HG03066 (cell line): ENCODE results near the gene ADAMTSL3.
"Not testable (repeated sequence)": the region's sequence is repeated elsewhere in the genome, so short reads cannot be mapped to it uniquely, and the experiment has no call there.

Source experiments
- ATAC-seq: cut with Tn5 transposase; IDR thresholded peaks from one replicate; pipeline ENCODE4 v1.9.1; 2021; ENCODE audit warnings: low read depth; ENCODE audit not compliant: unreplicated experiment

ADAMTSL3 gene

DNA sequence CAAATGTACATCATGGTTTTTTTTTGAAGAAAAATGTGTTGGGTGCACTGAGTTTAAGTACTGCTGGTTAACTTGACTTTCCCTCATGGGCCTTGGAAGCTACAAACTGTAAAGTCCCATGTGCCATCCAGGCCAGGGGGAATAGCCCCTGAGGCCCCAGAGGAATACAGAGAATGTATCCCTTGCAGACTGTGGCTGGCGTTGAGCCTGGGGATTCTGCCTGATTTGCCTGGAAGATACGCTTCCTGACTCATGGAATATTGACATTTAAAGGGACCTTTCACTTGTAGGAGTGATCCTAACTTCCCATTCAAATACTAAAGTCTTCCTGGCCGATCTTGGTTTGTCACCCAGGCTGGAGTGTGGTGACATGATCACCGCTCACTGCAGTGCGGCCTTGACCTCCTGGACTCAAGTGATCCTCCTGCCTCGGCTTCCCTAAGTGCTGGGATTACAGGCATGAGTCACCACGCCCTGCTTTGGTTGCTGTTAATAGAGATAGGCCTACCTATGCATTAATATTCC, 42.0 kb downstream of the ADAMTSL3 start:
- no peak for ATAC-seq

DNA sequence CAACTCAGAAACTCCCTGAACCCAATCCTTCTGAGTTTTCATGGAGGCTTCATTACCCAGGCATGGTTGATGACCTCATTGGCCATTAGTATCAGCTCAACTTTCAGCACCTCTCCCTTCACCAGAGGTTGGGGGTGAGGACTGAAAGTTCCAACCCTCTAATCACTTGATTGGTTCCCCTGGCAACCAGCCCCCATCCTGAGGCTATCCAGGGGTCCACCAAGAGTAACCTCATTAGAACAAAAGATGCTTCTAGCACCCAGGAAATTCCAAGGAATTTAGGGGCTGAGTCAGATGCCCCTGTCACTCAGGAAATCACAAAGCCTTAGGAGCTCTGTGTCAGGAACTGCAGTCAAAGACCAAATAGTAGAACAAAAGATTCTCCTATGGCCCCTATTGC, 43.8 kb downstream of the ADAMTSL3 start:
- no peak for ATAC-seq

DNA sequence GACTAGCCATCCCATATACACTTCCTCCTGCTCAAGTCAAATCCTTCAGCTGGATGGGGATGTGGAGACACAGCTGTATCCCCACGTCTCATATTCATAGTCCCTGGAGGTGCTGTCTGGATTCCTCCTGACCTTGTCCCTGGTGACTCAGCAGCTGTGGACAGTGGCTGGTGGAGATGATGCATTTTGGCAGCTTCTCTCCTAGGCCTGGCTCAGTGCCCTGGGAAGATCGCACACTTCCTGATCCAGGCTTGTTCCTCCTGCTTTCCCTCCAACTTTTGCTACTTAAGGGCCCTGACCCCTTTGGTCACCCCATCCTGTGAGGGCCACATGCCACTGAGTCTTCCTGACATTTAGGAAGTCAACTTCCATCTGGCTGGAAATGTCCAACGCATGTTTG, 44.4 kb downstream of the ADAMTSL3 start:
- ATAC-seq, result no peak

DNA sequence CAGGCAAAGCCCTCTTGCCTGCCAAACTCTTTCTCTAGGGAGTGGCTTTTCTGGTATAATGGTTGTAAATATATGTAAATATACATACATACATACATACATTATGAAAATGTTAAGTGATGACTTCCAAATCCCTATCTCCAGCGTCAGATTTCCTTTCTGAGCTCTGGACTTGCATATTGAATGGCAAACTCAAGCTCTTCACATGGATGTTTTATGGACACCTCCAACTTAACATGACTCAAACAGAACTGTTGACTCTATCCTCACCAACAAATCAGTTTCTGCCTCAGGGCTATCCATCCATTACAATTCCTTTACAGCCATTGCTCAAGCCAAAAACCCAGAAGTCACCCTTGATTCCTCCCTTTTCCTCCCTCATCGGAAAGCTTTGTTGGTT, 45.1 kb downstream of the ADAMTSL3 start:
- ATAC-seq, result no peak

DNA sequence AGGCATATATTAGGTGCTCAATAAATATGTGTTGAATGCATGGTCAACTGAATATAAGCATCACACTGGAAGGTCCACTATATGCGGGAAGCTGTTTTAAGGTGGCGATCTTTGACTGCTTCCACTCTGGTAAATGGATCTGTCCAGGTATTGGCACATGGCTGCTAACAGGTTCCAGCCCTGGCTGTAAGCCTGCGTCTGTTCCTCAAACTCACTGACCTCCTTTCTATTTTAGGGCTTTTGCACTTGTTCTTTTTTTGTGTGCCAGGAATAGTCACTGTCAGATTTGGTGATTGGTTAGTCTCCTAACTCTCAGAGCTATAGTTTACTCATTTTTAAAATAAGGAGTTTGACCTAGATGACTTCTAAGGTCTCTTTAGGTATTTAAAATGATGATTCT, 46.2 kb downstream of the ADAMTSL3 start:
- no peak for ATAC-seq

DNA sequence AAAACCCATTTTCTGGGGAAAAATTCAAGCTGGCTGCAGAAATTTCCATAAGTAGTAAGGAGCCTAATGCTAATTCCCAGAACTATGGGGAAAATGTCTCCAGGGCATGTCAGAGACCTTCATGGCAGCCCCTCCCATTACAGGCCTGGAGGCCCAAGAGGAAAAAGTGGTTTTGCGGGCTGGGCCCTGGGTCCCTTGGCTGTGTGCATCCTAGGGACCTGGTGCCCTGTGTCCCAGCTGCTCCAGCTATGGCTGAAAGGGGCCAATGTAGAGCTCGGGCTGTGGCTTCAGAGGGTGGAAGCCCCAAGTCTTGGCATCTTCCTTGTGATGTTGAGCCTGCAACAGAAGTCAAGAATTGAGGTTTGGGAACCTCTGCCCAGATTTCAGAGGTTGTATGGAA, 48.4 kb downstream of the ADAMTSL3 start:
- ATAC-seq, result not testable (repeated sequence)

DNA sequence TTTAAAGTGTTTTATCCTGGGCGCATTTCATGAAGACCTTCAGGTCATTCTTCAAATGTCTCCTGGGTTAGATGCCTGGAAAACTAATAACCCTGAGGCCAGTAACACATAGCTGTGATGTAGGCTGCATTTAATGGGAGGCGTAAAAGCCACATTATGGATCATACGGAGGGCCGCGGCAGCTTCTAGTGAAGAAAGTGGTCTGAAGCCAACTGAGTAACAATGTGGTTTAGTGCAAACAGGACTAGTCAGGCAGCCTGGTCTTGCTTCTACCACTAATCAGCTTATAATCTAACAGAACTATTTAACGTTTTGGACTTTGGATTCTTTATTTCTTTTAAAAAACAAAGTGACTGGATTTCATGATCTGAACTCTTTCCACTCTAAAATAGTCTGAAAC, 54.4 kb downstream of the ADAMTSL3 start:
- ATAC-seq, result no peak

DNA sequence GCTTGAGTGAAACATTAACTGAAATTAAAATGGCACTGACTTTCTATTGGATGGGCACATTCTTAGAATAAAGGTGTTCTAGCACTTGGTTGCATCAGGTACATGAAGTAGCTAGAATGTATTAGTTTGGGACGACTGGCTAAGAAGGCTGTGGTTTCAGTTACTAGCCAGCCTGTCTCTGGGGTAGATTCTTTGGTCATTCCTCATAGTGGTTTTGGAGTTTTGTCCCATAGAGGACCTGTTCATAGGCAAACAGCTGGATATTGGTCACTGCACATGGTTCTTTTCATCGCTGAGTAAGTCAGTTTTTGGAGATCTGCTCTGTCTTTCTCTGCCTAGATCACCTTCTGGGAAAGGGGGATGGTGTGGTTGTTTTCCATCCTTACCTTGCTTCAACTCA, 55.3 kb downstream of the ADAMTSL3 start:
- ATAC-seq, result no peak

DNA sequence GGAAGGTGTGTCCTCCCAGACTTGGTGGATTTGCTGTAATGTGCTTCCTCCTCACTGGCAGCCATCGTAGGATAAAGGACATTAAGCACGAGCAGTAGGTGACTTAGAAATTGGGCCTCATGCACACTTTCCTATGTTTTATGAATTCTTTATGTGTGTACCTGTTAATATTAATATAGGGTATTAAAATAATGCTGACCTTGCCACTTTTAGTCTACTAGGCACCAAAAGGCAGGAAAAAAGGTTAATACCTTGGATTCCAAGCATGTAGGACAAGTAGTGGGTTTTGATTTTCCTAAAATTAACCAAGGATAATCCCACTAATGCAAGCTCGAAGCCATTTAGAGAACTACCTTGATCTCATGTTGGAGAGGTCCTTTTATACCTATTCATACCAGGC, 55.9 kb downstream of the ADAMTSL3 start:
- ATAC-seq, result no peak

DNA sequence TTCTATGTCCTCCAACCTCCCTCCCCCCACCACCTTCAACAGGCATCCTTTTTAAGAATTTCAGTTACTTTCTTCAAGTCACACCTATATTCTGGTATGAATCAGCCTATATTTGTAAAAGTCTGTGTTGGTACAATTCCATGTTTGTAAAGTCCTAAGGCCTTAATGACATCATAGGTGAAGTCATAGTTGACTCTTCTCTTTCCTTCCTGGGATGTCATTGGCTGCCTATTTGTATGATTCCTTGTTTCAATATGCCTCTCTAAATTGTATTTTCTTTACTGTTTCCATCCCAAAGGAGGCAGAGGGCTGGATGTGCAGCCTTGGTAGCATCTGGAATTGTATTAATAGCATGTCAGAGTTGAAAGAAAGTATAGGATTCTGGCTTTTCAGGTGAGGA, 56.5 kb downstream of the ADAMTSL3 start:
- ATAC-seq, result no peak

DNA sequence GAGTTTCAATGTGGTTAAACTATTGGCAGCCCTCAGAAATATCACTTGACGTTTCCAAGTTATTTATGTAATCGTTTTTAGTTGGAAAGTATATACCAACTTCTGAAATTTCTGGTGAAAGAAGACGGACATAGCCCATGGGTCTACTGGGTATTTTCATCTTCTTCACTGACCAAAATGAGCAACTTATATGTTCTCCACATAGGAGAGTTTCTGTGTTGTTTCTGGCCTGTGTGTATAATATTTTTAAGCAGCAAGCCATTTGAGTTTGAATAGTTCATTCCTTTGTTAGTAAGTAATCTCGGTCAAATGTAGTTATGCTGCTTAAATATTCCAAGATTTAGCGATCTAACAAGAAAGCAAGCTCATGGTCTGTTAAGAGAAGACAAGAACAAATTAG, 57.3 kb downstream of the ADAMTSL3 start:
- no peak for ATAC-seq

DNA sequence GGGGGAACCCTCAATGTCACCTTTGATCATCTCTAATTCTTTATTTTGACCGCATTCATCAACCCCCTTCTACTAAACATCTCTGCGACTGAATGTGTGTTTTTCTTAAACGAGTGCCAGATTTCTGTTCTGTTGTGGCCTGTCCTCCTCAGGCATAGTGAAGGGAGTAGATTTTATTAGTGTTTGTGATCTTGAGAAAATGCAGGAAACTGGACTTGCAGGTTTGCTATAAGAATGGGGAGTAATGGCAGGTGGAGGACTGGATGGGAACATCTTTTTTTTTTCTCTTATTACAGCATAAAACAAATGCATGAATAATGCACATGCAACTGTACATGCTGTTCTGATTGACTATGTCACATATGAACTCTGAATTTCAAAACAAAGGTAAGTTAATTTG, 59.3 kb downstream of the ADAMTSL3 start:
- no peak for ATAC-seq

DNA sequence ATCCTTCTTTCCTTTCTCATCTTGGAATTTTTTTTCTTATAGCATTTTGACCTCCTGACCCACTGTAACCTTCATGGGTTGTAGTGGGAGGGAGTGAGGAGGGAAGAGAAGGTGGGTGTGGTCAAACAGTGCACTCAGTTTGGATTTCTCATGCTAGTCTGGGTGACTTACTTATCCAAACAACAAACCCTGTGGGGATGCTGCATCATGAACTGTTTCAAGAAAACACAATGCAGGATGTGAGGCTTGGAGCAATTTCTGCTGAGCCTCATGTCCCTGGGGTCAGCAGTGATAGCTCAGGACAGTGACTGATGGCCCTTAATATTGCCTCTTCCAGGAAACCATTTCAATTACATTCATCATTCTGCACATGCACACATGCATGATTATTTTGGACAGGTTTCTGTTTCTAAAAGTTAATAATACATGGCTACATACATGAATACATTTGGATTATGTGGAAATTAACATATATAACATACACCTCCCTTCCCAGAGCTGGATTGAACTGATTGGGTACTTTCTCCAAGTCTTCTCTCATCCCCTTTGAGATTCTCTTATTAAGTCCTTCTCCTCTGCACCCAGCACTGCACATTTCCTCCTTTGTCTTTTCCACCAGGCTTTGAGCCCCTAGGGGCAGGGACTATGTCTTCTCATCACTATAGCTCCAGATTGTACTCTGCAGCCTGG, 61.2 kb downstream of the ADAMTSL3 start:
- ATAC-seq, result no peak

DNA sequence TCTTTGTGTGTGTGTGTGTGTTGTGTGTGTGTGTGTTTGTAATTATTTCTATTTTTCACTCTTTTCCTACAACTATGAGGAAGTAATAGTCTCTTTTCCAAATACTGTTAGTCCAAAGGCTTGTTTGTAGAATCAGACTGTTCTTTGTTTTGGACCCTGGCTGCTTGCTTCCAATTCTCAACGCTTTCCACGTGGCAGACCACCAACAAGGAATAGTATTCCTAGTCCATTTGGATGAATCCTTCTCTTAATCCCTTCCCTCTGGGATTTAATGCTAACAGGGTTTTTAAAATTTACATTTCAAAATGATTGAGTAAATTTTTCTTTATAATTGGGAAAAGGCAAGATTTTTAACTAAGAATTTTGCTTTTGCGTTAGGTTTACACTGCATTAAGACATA, 62.7 kb downstream of the ADAMTSL3 start:
- no peak for ATAC-seq

DNA sequence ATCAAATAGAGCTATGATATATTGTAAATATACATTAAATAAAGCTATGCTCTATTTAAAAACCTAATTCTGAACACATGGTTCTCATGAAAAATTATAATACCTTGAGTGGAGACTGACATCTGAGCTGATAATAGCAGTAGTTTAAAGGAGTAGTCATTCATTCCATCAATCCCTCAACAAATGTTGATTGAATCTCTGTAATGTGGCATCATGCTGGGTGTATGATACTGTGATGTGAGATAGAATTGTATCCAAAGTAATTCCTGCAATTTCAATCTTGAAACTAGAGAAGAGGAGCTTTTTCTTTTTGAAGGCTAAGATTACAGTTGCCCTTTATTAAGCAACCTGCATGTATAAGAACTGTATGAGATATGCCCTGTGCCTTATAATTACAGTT, 63.1 kb downstream of the ADAMTSL3 start:
- ATAC-seq, result no peak

DNA sequence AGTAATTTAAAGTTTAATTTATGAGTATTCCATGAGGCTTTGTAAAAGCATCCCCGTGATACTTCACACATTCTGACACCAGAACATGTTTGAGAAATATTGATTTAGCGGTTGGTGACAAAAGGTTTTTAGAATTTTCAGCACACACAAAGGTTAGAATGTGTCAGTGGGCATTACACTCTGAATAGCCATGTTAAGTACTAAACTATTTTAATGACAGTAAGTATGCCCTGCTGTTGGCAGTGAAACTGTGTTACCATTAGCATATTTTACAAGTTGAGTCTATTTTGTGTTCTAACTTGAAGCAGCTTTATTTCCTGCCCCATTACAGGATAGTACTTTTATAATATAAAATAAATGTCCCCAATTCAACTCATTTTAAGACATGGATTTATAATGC, 66.5 kb downstream of the ADAMTSL3 start:
- no peak for ATAC-seq

DNA sequence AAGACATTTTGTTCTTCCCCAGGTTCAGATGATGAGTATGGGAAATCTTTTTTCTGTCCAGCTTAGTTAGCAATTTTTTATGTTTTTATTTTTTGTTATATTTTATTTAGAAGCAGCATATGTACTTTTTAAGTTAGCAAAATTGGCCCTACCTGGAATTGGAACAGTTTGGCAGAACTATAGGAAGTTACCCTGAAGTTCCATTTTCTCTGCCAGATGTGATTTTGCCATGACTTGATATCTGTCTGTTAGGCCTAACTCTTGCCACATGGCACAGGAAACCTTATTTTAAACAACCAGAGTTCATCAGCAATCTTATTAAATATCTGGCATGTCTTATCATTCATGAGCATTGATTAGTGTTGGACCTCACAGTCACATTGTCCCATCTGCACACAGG, 67.1 kb downstream of the ADAMTSL3 start:
- no peak for ATAC-seq

DNA sequence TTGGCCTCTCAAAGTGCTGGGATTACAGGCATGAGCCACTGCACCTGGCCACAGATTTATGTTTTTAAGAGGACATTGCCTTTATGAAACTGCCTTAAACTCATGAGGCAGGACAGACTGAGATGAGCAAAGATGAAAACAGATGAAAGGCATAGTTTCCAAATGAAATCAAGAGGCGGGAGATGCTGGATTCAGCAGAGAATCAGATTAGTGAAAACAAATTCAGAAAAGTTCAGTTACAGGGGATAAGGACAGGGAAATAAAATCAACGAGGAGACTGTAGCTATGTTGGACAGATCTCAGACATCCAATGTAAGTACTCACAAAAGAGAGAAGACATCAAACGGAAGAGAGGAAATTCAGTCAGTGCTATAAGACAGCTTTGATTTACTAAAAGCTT, 68.1 kb downstream of the ADAMTSL3 start:
- no peak for ATAC-seq

DNA sequence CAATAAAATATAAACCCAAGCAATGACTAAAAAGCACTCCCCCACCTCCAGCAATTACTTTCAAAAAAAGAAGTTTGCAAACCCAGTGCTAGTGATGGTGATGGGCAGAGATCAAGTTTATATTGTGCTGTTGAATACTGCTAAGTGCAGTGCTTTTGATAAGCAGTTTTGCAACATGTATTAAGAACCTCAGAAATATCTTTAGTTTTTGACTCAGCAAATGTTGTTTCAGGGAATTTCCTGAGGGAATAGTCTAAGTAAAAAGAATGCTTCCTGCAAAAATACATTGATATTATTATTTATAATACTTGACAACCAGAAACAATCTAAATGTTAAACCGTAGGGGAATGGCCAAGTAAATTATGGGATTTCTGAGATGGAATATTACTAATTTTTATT, 69.3 kb downstream of the ADAMTSL3 start:
- no peak for ATAC-seq

DNA sequence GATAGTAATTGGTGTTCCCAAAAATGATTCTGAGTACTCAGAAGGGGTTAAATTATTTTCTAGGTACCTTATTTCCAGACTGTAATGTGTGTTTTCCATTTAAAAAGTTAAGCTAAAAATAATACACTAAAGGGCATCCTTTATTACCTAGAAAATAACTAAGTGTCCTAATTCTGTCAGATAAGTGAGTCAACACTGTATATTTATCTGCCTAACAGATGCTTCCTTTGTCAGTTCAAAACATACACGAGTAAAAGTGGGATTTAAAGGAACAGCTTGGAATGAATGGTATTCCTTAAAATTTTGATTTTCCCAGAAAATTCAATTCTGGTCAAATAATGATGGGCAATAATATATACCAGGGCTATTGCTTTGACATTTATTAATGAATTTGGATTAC, 78.3 kb downstream of the ADAMTSL3 start:
- no peak for ATAC-seq

DNA sequence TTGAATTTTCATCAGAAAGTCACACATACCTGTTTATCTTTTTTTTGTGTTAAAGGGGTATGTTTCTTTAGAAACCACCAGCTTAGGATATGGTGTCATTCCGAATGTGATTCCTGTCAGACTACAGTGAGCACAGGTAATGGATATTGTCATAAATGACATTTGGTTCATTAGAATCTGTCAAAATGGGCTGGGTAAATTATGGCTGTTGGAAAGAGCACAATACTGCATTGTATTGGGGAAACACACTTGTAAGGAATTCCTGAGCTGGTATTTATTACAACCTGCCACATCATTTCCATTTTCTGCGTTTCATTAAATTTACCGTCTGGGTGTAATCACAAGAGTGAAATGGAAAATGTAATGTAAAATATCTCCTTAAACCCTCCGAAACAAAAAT, 78.8 kb downstream of the ADAMTSL3 start:
- ATAC-seq, result no peak

DNA sequence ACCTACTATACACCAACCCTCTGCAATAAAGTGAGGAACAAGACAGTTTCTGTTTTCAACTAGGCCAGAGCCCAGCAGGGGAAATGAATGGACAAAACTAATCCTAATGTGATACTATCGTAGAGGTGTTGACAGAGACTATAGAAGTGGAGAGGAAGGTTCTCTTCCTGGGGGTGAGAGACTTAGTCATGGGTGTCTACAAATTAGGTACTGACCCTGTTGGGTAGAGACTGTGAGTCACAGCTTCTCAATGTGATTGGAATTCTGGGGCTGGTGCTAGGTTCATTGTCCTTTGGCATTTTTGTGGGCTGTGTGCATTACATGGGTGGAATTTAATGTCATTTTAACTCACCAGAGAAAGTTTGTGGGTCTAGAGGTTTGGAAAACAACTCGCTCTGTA, 79.3 kb downstream of the ADAMTSL3 start:
- no peak for ATAC-seq

DNA sequence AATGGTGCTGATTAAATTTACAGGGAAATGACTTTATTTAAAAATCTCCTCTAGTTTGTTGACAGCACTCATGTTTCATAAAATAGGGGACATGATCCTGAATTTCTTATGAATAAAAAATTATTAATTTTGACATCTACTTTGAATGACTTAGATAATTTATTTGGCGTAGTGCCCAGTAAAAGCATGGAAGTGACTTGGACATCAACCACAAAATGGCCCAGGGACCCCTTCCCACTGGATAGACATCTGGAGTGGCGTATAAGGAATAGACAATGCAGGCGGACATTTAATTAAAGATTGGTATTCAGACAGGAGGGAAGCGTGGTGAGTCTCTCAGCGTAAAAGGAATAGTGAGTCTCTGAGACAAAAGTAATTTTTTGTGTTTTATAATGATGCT, 79.8 kb downstream of the ADAMTSL3 start:
- no peak for ATAC-seq
